KOPT-K1 (cell line): Measurements from ENCODE around the gene THOC2.
"Not testable (repeated sequence)": the region's sequence is repeated elsewhere in the genome, so short reads cannot be mapped to it uniquely, and the experiment has no call there.

ENCODE experiments used
- H3K27ac ChIP-seq: fragments of 200-600 bp; sonication (generic); 2 replicates; pipeline ENCODE4 v1.5.1; 2016; ENCODE audit warnings: antibody characterized with exemption, mild to moderate bottlenecking, low read depth, low read length; ENCODE audit not compliant: poor library complexity, severe bottlenecking
- H3K36me3 ChIP-seq: fragments of 200-600 bp; sonication (generic); 2 replicates; pipeline ENCODE4 v1.5.1; 2017; ENCODE audit warnings: antibody characterized with exemption, mild to moderate bottlenecking, low read length, moderate library complexity; ENCODE audit not compliant: insufficient read depth
- H3K9me3 ChIP-seq: fragments of 200-600 bp; sonication (generic); 2 replicates; pipeline ENCODE4 v1.5.1; 2017; ENCODE audit warnings: antibody characterized with exemption, low read length, mild to moderate bottlenecking; ENCODE audit not compliant: insufficient read depth, poor library complexity, severe bottlenecking

Gene THOC2

GRCh38 chrX:123732670-123733363 lies at the start of gene THOC2:
Gene THOC2, minus strand, starts transcription at chrX:123733052. Its CDS starts 30 bp downstream, at chrX:123733022.
- no peaks in the 10 kb centered on the region for H3K9me3 ChIP-seq
- peak within 1 kb of the TSS; percentile 80 for H3K27ac ChIP-seq

GRCh38 chrX:123781786-123782185 lies 48.9 kb upstream of the THOC2 start:
- H3K9me3 ChIP-seq, H3K27ac ChIP-seq: not testable (repeated sequence)

More at GRCh38 chrX:123732670-123733363, at the start of gene THOC2:
- peaks cover 13% of the 10 kb centered on the region; the same call in 1 of the 2 replicates for H3K36me3 ChIP-seq

GRCh38 chrX:123779908-123780396 lies 47.1 kb upstream of the THOC2 start:
- no peaks in the 10 kb centered on the region for H3K36me3 ChIP-seq
- H3K9me3 ChIP-seq: no peaks in the 10 kb centered on the region
- H3K27ac ChIP-seq: no peak overlapping the region

More at GRCh38 chrX:123781786-123782185, 48.9 kb upstream of the THOC2 start:
- not testable (repeated sequence) for H3K36me3 ChIP-seq

- H3K36me3 ChIP-seq: no peaks in the 10 kb centered on the region
- no peaks in the 10 kb centered on the region for H3K9me3 ChIP-seq
- no peak overlapping the region for H3K27ac ChIP-seq
These were observed 40.6 kb upstream of the THOC2 start for GRCh38 chrX:123773258-123773988.

- Histone ChIP-seq H3K36me3 (no peaks in the 10 kb centered on the region), H3K27ac (no peak overlapping the region), H3K9me3 (no peaks in the 10 kb centered on the region)
These were observed 38.7 kb upstream of the THOC2 start for GRCh38 chrX:123771449-123772064.

- peak overlapping the region; percentile 16 for H3K27ac ChIP-seq
- no peaks in the 10 kb centered on the region for H3K36me3 ChIP-seq
- no peaks in the 10 kb centered on the region for H3K9me3 ChIP-seq
These were observed 32.4 kb upstream of the THOC2 start for GRCh38 chrX:123764967-123765871.

- peaks cover 14% of the 10 kb centered on the region for H3K9me3 ChIP-seq
- not testable (repeated sequence) for H3K36me3 ChIP-seq, H3K27ac ChIP-seq
These were observed 27.0 kb upstream of the THOC2 start for GRCh38 chrX:123759849-123760248.

GRCh38 chrX:123757794-123758193 lies 24.9 kb upstream of the THOC2 start:
- H3K36me3 ChIP-seq: not testable (repeated sequence)

GRCh38 chrX:123756320-123756719 lies 23.5 kb upstream of the THOC2 start:
- peaks cover 14% of the 10 kb centered on the region for H3K9me3 ChIP-seq
- no peaks in the 10 kb centered on the region for H3K36me3 ChIP-seq
- no peak overlapping the region for H3K27ac ChIP-seq

More at GRCh38 chrX:123757794-123758193, 24.9 kb upstream of the THOC2 start:
- H3K27ac ChIP-seq: not testable (repeated sequence)
- peaks cover 14% of the 10 kb centered on the region for H3K9me3 ChIP-seq

GRCh38 chrX:123755107-123755506 lies 22.3 kb upstream of the THOC2 start:
- Histone ChIP-seq H3K36me3 (no peaks in the 10 kb centered on the region), H3K9me3 (peaks cover 14% of the 10 kb centered on the region), H3K27ac (no peak overlapping the region)

- H3K9me3 ChIP-seq: peaks cover 2% of the 10 kb centered on the region
- no peaks in the 10 kb centered on the region for H3K36me3 ChIP-seq
- no peak overlapping the region for H3K27ac ChIP-seq
These were observed 21.0 kb upstream of the THOC2 start for GRCh38 chrX:123753656-123754350.

GRCh38 chrX:123749643-123750042 lies 16.8 kb upstream of the THOC2 start:
- Histone ChIP-seq H3K36me3 (no peaks in the 10 kb centered on the region), H3K27ac (no peak overlapping the region), H3K9me3 (no peaks in the 10 kb centered on the region)

- no peaks in the 10 kb centered on the region for H3K9me3 ChIP-seq
- no peak overlapping the region for H3K27ac ChIP-seq
- H3K36me3 ChIP-seq: no peaks in the 10 kb centered on the region
These were observed 12.7 kb upstream of the THOC2 start for GRCh38 chrX:123745511-123745910.

GRCh38 chrX:123743312-123743711 lies 10.5 kb upstream of the THOC2 start:
- H3K9me3 ChIP-seq: no peaks in the 10 kb centered on the region
- no peak overlapping the region for H3K27ac ChIP-seq
- H3K36me3 ChIP-seq: no peaks in the 10 kb centered on the region
